Keratinocyte (primary cell): Measurements from ENCODE around the gene URB2.

ENCODE experiments used
- EZH2 ChIP-seq: IDR thresholded peaks from one replicate; pipeline ENCODE4 v1.6.1; 2012; ENCODE audit warnings: inconsistent platforms, mild to moderate bottlenecking, low read length, moderate library complexity
- TF ChIP-seq, protein P1 (sequence below), 3 experiments: IDR thresholded peaks in 1 of 3; conservative IDR thresholded peaks in 1 of 3; optimal IDR thresholded peaks in 1 of 3; 2 replicates in 2 of 3; 3 replicates in 1 of 3; pipeline versions ENCODE3 to v1.5.1; 2011; ENCODE audit warnings: low read length in 3 of 3, mild to moderate bottlenecking in 3 of 3, moderate library complexity in 2 of 3, control low read depth in 1 of 3, inconsistent platforms in 1 of 3; ENCODE audit not compliant: insufficient read depth in 2 of 3; ENCODE audit errors: extremely low read depth in 1 of 3

DNA sequence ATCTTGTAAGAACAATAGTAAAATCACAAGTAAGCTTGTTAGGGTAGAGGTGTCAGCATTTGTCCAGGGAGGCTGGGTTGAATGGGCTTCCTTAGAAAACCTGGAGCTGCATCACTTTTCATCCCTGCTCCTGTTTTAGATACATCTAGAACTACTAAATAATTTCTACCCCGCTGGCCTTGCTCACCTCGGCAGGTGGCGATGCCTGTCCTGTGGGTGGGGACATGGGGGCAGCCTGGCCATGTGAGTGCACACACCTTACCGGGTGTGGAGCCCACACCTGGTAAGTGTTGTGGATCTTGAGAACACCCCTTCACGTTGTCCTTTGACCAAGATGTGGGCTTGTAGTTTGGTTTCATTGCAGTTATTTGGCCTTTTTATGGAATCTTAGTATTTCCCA is 29.7 kb downstream of the URB2 start:
- TF ChIP-seq EZH2: no peak
- TF ChIP-seq, protein P1, sequence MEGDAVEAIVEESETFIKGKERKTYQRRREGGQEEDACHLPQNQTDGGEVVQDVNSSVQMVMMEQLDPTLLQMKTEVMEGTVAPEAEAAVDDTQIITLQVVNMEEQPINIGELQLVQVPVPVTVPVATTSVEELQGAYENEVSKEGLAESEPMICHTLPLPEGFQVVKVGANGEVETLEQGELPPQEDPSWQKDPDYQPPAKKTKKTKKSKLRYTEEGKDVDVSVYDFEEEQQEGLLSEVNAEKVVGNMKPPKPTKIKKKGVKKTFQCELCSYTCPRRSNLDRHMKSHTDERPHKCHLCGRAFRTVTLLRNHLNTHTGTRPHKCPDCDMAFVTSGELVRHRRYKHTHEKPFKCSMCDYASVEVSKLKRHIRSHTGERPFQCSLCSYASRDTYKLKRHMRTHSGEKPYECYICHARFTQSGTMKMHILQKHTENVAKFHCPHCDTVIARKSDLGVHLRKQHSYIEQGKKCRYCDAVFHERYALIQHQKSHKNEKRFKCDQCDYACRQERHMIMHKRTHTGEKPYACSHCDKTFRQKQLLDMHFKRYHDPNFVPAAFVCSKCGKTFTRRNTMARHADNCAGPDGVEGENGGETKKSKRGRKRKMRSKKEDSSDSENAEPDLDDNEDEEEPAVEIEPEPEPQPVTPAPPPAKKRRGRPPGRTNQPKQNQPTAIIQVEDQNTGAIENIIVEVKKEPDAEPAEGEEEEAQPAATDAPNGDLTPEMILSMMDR (optimal IDR thresholded peaks at IDR 0.05 in 1 of 3, IDR thresholded peaks at IDR 0.05 in 1 of 3, conservative IDR thresholded peaks at IDR 0.05 in 1 of 3; ENCODE audit: extremely low read depth in 1 of 3, insufficient read depth in 2 of 3, low read length in 3 of 3): no peak
